ENCODE results near the gene NR1I3. TPM values are rescaled to one million over a fixed set of nuclear protein-coding genes. Genes with fewer than 3 reads are reported as not detected.
A peak's percentile ranks its signal among the peaks of the same experiment; 100 is the strongest.

NR1I3 gene
- total and polyA plus RNA-seq, 2 of the 13 experiments (the other 11 are each of a cell fraction or from before 2014, with no cell fraction given), result 0.62 to 0.95 TPM

GRCh38 chr1:161198194-161198896 lies 39.7 kb downstream of the NR1I3 start (continued):
- no peak for TF ChIP-seq ZNF772 (CRISPR knock-in tag; IDR thresholded peaks at IDR 0.05)
- TF ChIP-seq ARID4A (CRISPR knock-in tag; IDR thresholded peaks at IDR 0.05; ENCODE audit: borderline replicate concordance), result peak; percentile 32; the same call in 1 of the 2 replicates
- peak; percentile 24; the same call in 1 of the 2 replicates for TF ChIP-seq TBX2 (CRISPR knock-in tag; IDR thresholded peaks at IDR 0.05; ENCODE audit: borderline replicate concordance)
- TF ChIP-seq, protein P1, sequence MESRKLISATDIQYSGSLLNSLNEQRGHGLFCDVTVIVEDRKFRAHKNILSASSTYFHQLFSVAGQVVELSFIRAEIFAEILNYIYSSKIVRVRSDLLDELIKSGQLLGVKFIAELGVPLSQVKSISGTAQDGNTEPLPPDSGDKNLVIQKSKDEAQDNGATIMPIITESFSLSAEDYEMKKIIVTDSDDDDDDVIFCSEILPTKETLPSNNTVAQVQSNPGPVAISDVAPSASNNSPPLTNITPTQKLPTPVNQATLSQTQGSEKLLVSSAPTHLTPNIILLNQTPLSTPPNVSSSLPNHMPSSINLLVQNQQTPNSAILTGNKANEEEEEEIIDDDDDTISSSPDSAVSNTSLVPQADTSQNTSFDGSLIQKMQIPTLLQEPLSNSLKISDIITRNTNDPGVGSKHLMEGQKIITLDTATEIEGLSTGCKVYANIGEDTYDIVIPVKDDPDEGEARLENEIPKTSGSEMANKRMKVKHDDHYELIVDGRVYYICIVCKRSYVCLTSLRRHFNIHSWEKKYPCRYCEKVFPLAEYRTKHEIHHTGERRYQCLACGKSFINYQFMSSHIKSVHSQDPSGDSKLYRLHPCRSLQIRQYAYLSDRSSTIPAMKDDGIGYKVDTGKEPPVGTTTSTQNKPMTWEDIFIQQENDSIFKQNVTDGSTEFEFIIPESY (CRISPR knock-in tag; IDR thresholded peaks at IDR 0.05), result no peak
- peak; percentile 23 for TF ChIP-seq HNRNPLL (IDR thresholded peaks at IDR 0.05; ENCODE audit: low read depth, low read length, poor library complexity, severe bottlenecking)
- TF ChIP-seq ZNF337 (CRISPR knock-in tag; IDR thresholded peaks at IDR 0.05; ENCODE audit: borderline replicate concordance, low read depth), result no peak
- peak; percentile 83 for TF ChIP-seq ZNF292 (CRISPR knock-in tag; IDR thresholded peaks at IDR 0.05; ENCODE audit: borderline replicate concordance, low read depth)
- peak; percentile 33; the same call in 1 of the 2 replicates for TF ChIP-seq SP2 (CRISPR knock-in tag; IDR thresholded peaks at IDR 0.05)
- no peak for TF ChIP-seq ZMYM3 (CRISPR knock-in tag; IDR thresholded peaks at IDR 0.05)
